CD4-positive, alpha-beta memory T cell (primary cell): ENCODE data around the gene SMIM13. TPM values are rescaled to one million over a fixed set of nuclear protein-coding genes. Genes with fewer than 3 reads are reported as not detected.

Source experiments
- CTCF ChIA-PET: fragments of 350-600 bp; sonication (Branson Sonifier 250); formaldehyde crosslinking; loops from one replicate; lab custom pipeline; 2021; ENCODE audit warnings: inconsistent platforms; ENCODE audit not compliant: partially characterized antibody; lab: Charles Lee
- POLR2A ChIA-PET: fragments of 350-600 bp; sonication (Branson Sonifier 250); formaldehyde crosslinking; loops from one replicate; lab custom pipeline; 2021; ENCODE audit not compliant: partially characterized antibody; lab: Charles Lee
- DNase-seq, 5 donors: peaks; one replicate each; pipeline versions ENCODE4 v3.0.0 to v3.0.0-alpha.2; 2020 to 2022; ENCODE audit warnings: mixed read lengths in 1 of 5
- H3K27ac ChIP-seq: one replicate; pipeline ENCODE4 v1.7.0; 2013; ENCODE audit warnings: low read depth, low read length
- H3K27me3 ChIP-seq: 2 replicates; pipeline ENCODE4 v1.7.0; 2013; ENCODE audit warnings: mild to moderate bottlenecking, low read length, moderate library complexity; ENCODE audit not compliant: insufficient read depth
- H3K36me3 ChIP-seq: 2 replicates; pipeline ENCODE4 v1.7.0; 2013; ENCODE audit warnings: mild to moderate bottlenecking, low read length, moderate library complexity; ENCODE audit not compliant: insufficient read depth
- H3K4me1 ChIP-seq: 2 replicates; pipeline ENCODE4 v1.7.0; 2013; ENCODE audit warnings: mild to moderate bottlenecking, low read length, moderate library complexity; ENCODE audit not compliant: insufficient read depth
- H3K4me3 ChIP-seq, 2 donors: one replicate each; pipeline ENCODE4 v1.7.0; 2013; ENCODE audit warnings: low read length in 2 of 2, mild to moderate bottlenecking in 1 of 2
- H3K9me3 ChIP-seq, 2 donors: one replicate each; pipeline ENCODE4 v1.7.0; 2013; ENCODE audit warnings: low read length in 2 of 2, control low read depth in 1 of 2; ENCODE audit not compliant: control insufficient read depth in 1 of 2
- H3K27ac Mint-ChIP-seq, 7 donors: one replicate each; pipeline ENCODE4 v1.8.0; 2020 to 2021; ENCODE audit warnings: mixed read lengths in 7 of 7, mild to moderate bottlenecking in 6 of 7, inconsistent platforms in 3 of 7, moderate library complexity in 3 of 7
- H3K27me3 Mint-ChIP-seq, 2 donors: one replicate each; pipeline ENCODE4 v1.8.0; 2020 to 2021; ENCODE audit warnings: mixed read lengths in 2 of 2
- H3K36me3 Mint-ChIP-seq, 2 donors: one replicate each; pipeline ENCODE4 v1.8.0; 2020 to 2021; ENCODE audit warnings: mixed read lengths in 2 of 2, inconsistent platforms in 1 of 2, mild to moderate bottlenecking in 1 of 2
- H3K4me1 Mint-ChIP-seq, 4 donors: one replicate each; pipeline ENCODE4 v1.8.0; 2020 to 2021; ENCODE audit warnings: mixed read lengths in 4 of 4, mild to moderate bottlenecking in 1 of 4
- H3K4me3 Mint-ChIP-seq, 8 donors: one replicate each; pipeline ENCODE4 v1.8.0; 2020 to 2021; ENCODE audit warnings: mixed read lengths in 8 of 8, mild to moderate bottlenecking in 7 of 8, moderate library complexity in 6 of 8, inconsistent platforms in 3 of 8
- H3K9me3 Mint-ChIP-seq, 8 donors: one replicate each; pipeline ENCODE4 v1.8.0; 2020 to 2021; ENCODE audit warnings: mixed read lengths in 8 of 8, mild to moderate bottlenecking in 5 of 8, inconsistent platforms in 3 of 8, moderate library complexity in 1 of 8
- intact Hi-C: fragments of 100-400 bp; cut with micrococcal nuclease; formaldehyde crosslinking; loops from one replicate; pipeline ENCODE4 v1.15.1; 2023
- polyA plus RNA-seq, 2 donors: library from polyadenylated mRNA; unstranded; fragments of 300-500 nt; fragmentation: Illumina TruSeq; gene quantifications; one replicate each; pipeline ENCODE4 v1.2.3, GENCODE V29; 2021
- total RNA-seq, 2 experiments: library from RNA; stranded (reverse); gene quantifications; one replicate each; pipeline ENCODE4 v1.2.3, GENCODE V29; 2021

SMIM13 gene
- total and polyA plus RNA-seq, 4 experiments from 2014 or later: 2.1 to 6.1 (median 5.3) TPM

DNA sequence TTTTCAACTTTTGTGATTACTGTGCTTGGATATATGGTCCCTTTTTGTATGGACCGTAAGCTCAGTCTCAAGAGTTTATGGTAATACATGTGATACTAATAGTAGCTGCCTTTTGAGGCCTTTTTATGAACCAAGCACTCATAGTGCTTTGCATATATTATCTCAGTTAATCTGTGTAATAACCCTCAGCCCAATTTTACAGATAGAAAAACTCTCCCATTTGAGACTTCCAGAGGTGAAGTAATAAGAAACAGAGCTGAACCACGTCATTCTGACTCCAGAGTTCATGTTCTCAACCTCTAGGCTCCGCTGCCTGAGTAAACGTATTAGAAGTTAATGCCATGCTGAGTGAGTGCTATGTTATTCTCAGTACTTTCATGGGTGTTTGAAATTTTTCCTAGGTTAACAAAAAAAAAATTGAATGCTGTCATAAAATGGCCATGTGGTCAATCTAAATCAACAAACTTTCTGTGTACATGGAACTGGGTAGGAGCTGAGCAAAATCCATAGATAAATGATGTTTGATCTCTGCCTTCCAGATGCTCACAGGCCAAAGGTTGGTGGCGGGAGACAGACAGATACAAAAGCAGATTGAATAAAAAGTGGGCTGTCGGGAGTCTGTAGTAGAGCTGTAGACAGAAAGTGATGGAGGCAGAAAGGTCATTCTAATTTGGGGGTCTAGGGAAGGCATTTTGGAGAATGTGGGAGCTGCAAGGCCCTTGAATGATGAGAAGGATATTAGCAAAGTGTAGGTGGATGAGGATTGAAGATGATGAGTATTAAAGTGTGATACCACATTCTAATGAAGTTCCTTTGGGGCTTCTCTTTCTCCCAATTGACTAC lies 26.9 kb upstream of the SMIM13 start:
- no peak for DNase-seq
- CTCF ChIA-PET: interaction anchor here (0.6 to 2.2 kb wide), 5 partner anchors 14 to 588 kb away, joined by 3 to 9 read pairs (median 4); no protein-coding TSS in a partner anchor
- H3K36me3 ChIP-seq: no peaks in the 10 kb centered on the region
- Mint-ChIP-seq H3K4me1 (no peaks in the 10 kb centered on the region), H3K4me3 (no peak overlapping the region), H3K9me3 (no peaks in the 10 kb centered on the region), H3K27me3 (peaks cover 2 to 4% of the 10 kb centered on the region in 2 donors), H3K36me3 (no peaks in the 10 kb centered on the region), H3K27ac (no peak overlapping the region)
- H3K4me3 ChIP-seq: no peak overlapping the region
- H3K4me1 ChIP-seq: no peaks in the 10 kb centered on the region
- no peaks in the 10 kb centered on the region for H3K9me3 ChIP-seq
- H3K27ac ChIP-seq: no peak overlapping the region
- no peaks in the 10 kb centered on the region for H3K27me3 ChIP-seq
- intact Hi-C loops: no loop called here
- POLR2A ChIA-PET: no interaction called here

DNA sequence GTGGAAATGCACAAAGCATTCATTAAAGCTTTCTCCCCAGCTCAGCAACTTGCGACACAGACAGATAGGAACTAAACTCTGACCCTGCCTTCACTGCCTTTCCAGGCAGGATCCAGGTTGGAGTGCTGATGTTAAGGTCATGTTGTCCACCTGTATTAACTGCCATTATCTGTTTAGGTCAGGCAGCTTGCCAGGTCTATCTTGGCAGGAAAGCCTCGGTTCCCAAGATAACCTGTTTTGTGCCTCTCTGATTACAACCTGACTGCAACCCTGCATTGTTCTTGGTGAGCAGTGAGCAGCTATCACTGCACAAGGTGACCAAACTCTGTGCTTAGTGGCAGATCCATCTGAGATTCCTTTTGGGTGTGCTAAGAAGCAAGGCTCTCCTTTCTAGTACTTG lies 26.3 kb upstream of the SMIM13 start:
- H3K36me3 ChIP-seq: no peaks in the 10 kb centered on the region
- H3K4me3 ChIP-seq: no peak overlapping the region
- H3K4me1 Mint-ChIP-seq: no peaks in the 10 kb centered on the region
- ChIA-PET POLR2A (no interaction called here), CTCF (interaction anchor here (0.9 to 2.2 kb wide), 4 partner anchors 13 to 589 kb away, joined by 3 to 9 read pairs (median 4); no protein-coding TSS in a partner anchor)
- no peaks in the 10 kb centered on the region for H3K4me1 ChIP-seq
- no peak overlapping the region for H3K4me3 Mint-ChIP-seq
- H3K27ac Mint-ChIP-seq: no peak overlapping the region
- DNase-seq: no peak
- intact Hi-C loops: no loop called here
- no peak overlapping the region for H3K27ac ChIP-seq
- no peaks in the 10 kb centered on the region for H3K36me3 Mint-ChIP-seq
- no peaks in the 10 kb centered on the region for H3K9me3 ChIP-seq
- H3K27me3 ChIP-seq: no peaks in the 10 kb centered on the region
- H3K9me3 Mint-ChIP-seq: no peaks in the 10 kb centered on the region
- peaks cover 1 to 4% of the 10 kb centered on the region in 2 donors for H3K27me3 Mint-ChIP-seq

DNA sequence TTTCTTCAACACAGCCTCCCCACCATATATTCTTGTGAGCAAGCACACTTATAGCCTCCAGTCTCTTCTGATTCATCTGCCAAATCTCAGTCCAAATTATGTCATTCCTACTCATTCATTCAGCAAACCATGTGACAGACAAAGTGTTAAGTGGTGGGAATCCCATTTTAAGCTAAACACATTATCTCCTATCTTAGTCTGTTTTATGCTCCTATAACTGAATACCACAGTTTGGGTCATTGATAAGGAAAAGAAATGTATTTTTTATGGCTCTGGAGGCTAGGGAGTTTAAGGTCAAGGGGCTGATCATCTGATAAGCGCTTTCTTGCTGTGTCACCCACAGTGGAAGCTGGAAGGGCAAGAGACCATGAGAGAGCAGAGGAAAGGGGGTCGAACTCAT lies 23.9 kb upstream of the SMIM13 start:
- H3K9me3 ChIP-seq: no peaks in the 10 kb centered on the region
- Mint-ChIP-seq H3K36me3 (no peaks in the 10 kb centered on the region), H3K4me3 (no peak overlapping the region), H3K4me1 (no peaks in the 10 kb centered on the region), H3K27me3 (peaks cover 0 to 3% of the 10 kb centered on the region in 2 donors), H3K9me3 (no peaks in the 10 kb centered on the region), H3K27ac (no peak overlapping the region)
- DNase-seq: no peak
- no peak overlapping the region for H3K27ac ChIP-seq
- H3K27me3 ChIP-seq: no peaks in the 10 kb centered on the region
- H3K4me3 ChIP-seq: no peak overlapping the region
- CTCF ChIA-PET: interaction anchor here (0.8 to 4.6 kb wide), 6 partner anchors 13 to 591 kb away, joined by 3 to 25 read pairs (median 6); partner anchors contain the start of gene SMIM13
- no peaks in the 10 kb centered on the region for H3K4me1 ChIP-seq
- intact Hi-C loops: loop anchor here (1.0 to 2.0 kb wide), 3 partner anchors 115 to 591 kb away; no protein-coding TSS in a partner anchor
- POLR2A ChIA-PET: interaction anchor here (1.0 kb wide), 1 partner anchor 23 kb away, joined by 3 read pairs; no protein-coding TSS in a partner anchor
- no peaks in the 10 kb centered on the region for H3K36me3 ChIP-seq

DNA sequence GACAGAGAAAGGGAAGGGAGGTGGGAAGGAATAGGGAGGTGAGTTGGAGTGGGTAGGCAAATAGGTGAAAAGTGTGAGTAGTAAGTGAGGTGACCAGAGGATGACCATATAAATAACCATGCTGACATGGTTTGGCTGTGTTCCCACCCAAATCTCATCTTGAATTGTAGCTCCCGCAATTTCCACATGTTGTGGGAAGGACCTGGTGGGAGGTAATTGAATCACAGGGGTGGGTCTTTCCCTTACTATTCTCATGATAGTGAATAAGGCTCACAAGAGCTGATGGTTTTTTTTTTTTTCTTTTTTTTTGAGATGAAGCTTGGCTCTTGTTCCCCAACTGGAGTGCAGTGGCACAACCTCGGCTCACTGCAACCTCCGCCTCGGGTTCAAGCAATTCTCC lies 21.5 kb upstream of the SMIM13 start:
- no peaks in the 10 kb centered on the region for H3K4me1 Mint-ChIP-seq
- ChIA-PET POLR2A (no interaction called here), CTCF (interaction anchor here (1.1 to 4.6 kb wide), 3 partner anchors 9 to 594 kb away, joined by 4 to 25 read pairs (median 4); no protein-coding TSS in a partner anchor)
- peaks cover 2 to 3% of the 10 kb centered on the region in 2 donors for H3K27me3 Mint-ChIP-seq
- no peaks in the 10 kb centered on the region for H3K9me3 Mint-ChIP-seq
- Histone ChIP-seq H3K36me3 (no peaks in the 10 kb centered on the region), H3K27ac (no peak overlapping the region), H3K27me3 (no peaks in the 10 kb centered on the region), H3K4me1 (no peaks in the 10 kb centered on the region), H3K9me3 (no peaks in the 10 kb centered on the region), H3K4me3 (no peak overlapping the region)
- no peak for DNase-seq
- H3K36me3 Mint-ChIP-seq: no peaks in the 10 kb centered on the region
- H3K27ac Mint-ChIP-seq: no peak overlapping the region
- H3K4me3 Mint-ChIP-seq: no peak overlapping the region
- intact Hi-C loops: no loop called here

DNA sequence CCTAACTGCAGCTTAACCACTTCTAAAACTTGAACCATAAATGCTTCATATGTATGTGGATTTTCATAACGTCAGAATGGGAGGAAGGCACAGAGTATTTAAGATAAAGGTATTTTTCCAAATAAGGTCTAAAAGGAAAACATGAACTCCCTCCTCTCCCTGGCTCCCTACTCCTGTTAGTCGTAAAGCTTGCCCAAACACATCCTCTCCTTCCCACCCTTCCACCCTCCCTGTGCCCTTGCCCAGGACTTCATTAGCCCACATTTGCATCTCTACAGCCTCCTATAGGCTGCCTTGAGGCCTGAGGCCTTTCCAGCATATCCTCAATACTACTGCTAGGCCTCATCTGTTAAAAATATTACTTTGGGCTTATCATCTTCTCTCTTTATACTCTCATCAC lies 17.1 kb upstream of the SMIM13 start:
- H3K4me3 ChIP-seq: no peak overlapping the region
- no peaks in the 10 kb centered on the region for H3K9me3 Mint-ChIP-seq
- H3K4me3 Mint-ChIP-seq: no peak overlapping the region
- ChIA-PET CTCF (no interaction called here), POLR2A (no interaction called here)
- H3K27ac ChIP-seq: no peak overlapping the region
- H3K27ac Mint-ChIP-seq: no peak overlapping the region
- H3K27me3 ChIP-seq: no peaks in the 10 kb centered on the region
- no peak for DNase-seq
- H3K27me3 Mint-ChIP-seq: peaks cover 1 to 2% of the 10 kb centered on the region in 2 donors
- H3K9me3 ChIP-seq: no peaks in the 10 kb centered on the region
- H3K36me3 ChIP-seq: no peaks in the 10 kb centered on the region
- no peaks in the 10 kb centered on the region for H3K36me3 Mint-ChIP-seq
- intact Hi-C loops: no loop called here
- no peaks in the 10 kb centered on the region for H3K4me1 ChIP-seq
- no peaks in the 10 kb centered on the region for H3K4me1 Mint-ChIP-seq

DNA sequence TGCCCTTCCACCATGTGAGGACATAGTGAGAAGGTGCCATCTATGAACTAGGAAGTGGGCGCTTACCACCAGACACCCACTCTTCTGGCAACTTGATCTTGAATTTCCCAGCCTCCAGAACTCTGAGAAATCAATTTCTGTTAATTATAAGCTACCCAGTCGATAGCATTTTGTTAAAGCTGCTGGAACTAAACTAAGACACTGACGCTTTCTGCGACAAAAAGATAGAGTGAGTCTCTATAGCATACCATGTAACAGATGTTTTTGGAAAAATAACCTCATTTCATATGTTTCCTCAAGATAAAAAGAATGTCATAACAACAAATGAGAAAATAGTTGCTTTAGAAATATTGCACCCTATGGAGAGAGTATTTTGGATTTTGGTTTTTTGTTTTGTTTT lies 15.4 kb upstream of the SMIM13 start:
- no peak overlapping the region for H3K27ac ChIP-seq
- H3K9me3 Mint-ChIP-seq: no peaks in the 10 kb centered on the region
- H3K4me3 ChIP-seq: no peak overlapping the region
- no peaks in the 10 kb centered on the region for H3K4me1 ChIP-seq
- CTCF ChIA-PET: interaction anchor here (1.2 kb wide), 1 partner anchor 9 kb away, joined by 3 read pairs; no protein-coding TSS in a partner anchor
- no peaks in the 10 kb centered on the region for H3K9me3 ChIP-seq
- intact Hi-C loops: no loop called here
- no peak for DNase-seq
- POLR2A ChIA-PET: no interaction called here
- no peaks in the 10 kb centered on the region for H3K36me3 Mint-ChIP-seq
- H3K36me3 ChIP-seq: no peaks in the 10 kb centered on the region
- no peak overlapping the region for H3K4me3 Mint-ChIP-seq
- H3K27me3 ChIP-seq: no peaks in the 10 kb centered on the region
- H3K27ac Mint-ChIP-seq: no peak overlapping the region
- no peaks in the 10 kb centered on the region for H3K4me1 Mint-ChIP-seq
- peaks cover 0 to 2% of the 10 kb centered on the region in 2 donors for H3K27me3 Mint-ChIP-seq

DNA sequence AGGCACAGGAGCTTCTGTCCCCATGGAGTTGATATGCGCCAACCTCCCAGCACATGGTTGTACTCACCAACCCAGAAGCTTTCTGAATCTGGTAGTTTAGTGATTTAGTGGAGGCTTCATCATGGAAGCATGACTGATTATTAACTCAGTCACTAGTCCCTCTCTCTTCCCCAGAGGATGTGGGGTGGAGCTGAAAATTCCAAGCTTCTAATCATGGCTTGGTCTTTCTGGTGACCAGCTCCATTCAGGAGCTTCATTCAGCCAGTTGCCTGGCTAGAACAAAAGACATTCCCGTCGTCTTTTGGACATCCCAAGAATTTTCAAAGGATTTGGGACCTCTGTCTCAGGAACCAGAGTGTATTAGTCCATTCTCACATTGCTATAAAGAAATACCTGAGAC lies 13.3 kb upstream of the SMIM13 start:
- no peaks in the 10 kb centered on the region for H3K36me3 Mint-ChIP-seq
- H3K27me3 ChIP-seq: no peaks in the 10 kb centered on the region
- no peaks in the 10 kb centered on the region for H3K4me1 Mint-ChIP-seq
- no peak overlapping the region for H3K4me3 ChIP-seq
- CTCF ChIA-PET: interaction anchor here (1.2 to 2.4 kb wide), 2 partner anchors 11 to 13 kb away, joined by 3 to 7 read pairs; no protein-coding TSS in a partner anchor
- no peak overlapping the region for H3K27ac Mint-ChIP-seq
- H3K9me3 Mint-ChIP-seq: no peaks in the 10 kb centered on the region
- H3K27me3 Mint-ChIP-seq: peaks cover 0 to 6% of the 10 kb centered on the region in 2 donors
- no peak overlapping the region for H3K27ac ChIP-seq
- H3K4me1 ChIP-seq: no peaks in the 10 kb centered on the region
- intact Hi-C loops: no loop called here
- H3K4me3 Mint-ChIP-seq: no peak overlapping the region
- no peaks in the 10 kb centered on the region for H3K9me3 ChIP-seq
- POLR2A ChIA-PET: no interaction called here
- no peak for DNase-seq
- no peaks in the 10 kb centered on the region for H3K36me3 ChIP-seq
